AG10803 (cell line): ENCODE results near the gene BACH2.
A peak's percentile ranks its signal among the peaks of the same experiment; 100 is the strongest.

Experiments used
- DNase-seq: peaks from one replicate; pipeline ENCODE4 v3.0.0; 2010; ENCODE audit warnings: low read depth
- H3K4me3 ChIP-seq: 2 replicates; pipeline ENCODE4 v1.5.1; 2011; ENCODE audit warnings: mild to moderate bottlenecking, low read length, control low read depth
- CTCF ChIP-seq: conservative IDR thresholded peaks from 2 replicates; pipeline ENCODE4 v1.5.1; 2011; ENCODE audit warnings: mild to moderate bottlenecking, low read length, control low read depth, inconsistent platforms

Gene BACH2

DNA sequence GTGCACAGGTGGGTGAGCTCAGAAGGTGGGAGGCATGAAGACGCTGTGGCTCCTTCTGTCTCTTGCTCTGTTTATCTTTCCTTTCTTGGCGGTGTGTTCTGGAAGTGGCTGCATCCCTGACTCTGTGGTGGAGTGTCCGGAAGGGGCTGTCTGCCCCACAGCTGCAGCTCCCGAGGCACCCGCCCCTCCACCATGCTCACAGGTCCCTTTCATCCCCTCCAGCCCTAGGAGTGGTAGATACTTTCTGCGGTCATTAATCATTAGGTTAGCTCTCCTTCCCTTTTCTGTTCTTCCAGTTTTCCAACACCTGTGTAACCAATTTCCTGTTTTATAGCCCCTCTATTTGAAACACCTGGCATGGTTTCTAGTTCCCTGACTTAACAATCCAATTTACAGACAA is 336.8 kb downstream of the BACH2 start:
- no peak for TF ChIP-seq CTCF
- DNase-seq = no peak

DNA sequence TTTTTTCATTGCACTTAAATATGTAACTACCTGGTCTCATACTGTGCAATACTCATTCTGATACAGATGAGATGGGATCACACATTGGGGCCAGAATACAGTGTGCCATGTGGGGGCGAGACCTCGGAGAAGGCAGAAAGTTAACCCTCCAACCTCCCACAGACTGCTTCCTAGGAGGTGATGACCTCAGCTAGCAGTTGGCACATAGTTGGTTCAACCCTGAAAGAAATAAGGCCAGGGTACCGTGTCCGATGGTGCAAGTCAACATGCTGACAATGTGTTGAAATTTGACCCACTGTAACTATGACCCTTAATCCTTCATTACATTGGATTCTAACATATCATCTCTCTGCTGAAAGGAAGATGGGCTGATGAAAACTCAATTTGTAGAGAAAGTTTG is 340.5 kb downstream of the BACH2 start:
- H3K4me3 ChIP-seq = no peak overlapping the region
- DNase-seq = no peak
- no peak for TF ChIP-seq CTCF

More for the DNA sequence above, 336.8 kb downstream of the BACH2 start:
- no peak overlapping the region for H3K4me3 ChIP-seq

DNA sequence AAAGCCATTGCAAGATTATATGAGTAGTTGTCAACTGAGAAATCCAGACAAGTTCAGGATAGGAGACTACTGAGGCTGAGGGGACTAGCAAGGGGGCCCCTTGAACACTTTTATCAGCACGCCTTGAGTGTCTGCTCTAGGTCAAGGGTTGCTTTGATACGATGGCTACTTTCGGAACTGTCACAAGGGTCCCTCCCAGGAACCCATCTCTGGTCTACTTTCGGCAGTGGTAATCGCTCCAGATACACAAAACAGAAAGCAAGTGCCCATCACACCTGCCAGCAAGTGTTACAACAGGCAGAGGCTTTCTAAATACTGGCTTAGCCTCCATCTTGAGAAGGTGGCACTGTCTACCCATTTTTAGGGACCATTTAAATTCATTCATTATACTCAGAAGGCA is 341.3 kb downstream of the BACH2 start:
- H3K4me3 ChIP-seq = no peak overlapping the region
- TF ChIP-seq CTCF = no peak
- DNase-seq = no peak

- TF ChIP-seq CTCF = no peak
- no peak for DNase-seq
- no peak overlapping the region for H3K4me3 ChIP-seq
Observed at GRCh38 chr6:89954721-89955148, 341.9 kb downstream of the BACH2 start.

- H3K4me3 ChIP-seq = no peak overlapping the region
- TF ChIP-seq CTCF = no peak
- DNase-seq = peak; percentile 62
Observed at GRCh38 chr6:89952686-89953085, 344.0 kb downstream of the BACH2 start.

- DNase-seq = no peak
- no peak for TF ChIP-seq CTCF
- H3K4me3 ChIP-seq = no peak overlapping the region
Observed at GRCh38 chr6:89952105-89952671, 344.5 kb downstream of the BACH2 start.

DNA sequence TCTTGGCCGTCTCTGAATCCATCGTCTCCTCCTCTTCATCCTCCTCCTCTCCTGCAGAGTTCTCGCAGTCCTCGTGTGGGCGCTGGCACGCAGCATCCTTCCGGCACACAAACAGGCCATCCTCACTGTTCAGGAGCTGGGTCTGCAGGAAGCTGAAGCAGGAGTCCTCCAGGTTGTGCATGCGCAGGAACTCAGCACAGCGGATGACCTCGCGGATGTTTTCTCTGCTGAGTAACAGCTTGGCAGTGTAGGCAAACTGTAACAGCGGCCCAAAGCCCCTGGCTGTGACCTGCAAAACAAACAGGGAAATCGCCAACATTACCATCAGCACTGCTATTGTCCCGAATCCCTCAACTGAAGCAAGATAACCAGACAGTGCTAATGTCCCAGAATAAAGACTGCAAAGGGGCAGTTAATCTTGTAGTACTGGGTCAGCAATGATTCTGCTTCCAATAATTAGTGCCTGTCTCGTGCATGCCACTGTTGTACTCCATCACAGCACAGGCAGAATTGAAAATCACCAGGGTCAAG is 345.0 kb downstream of the BACH2 start:
- no peak for TF ChIP-seq CTCF
- H3K4me3 ChIP-seq = no peak overlapping the region
- DNase-seq = no peak
